NCI-H2227 treated with DMSO at 0.1 percent for 48 hours (cell line): Measurements from ENCODE around the gene APLP1.
A peak's percentile ranks its signal among the peaks of the same experiment; 100 is the strongest.
"Not testable (repeated sequence)": the region's sequence is repeated elsewhere in the genome, so short reads cannot be mapped to it uniquely, and the experiment has no call there.

Experiments
- DNase-seq: peaks from one replicate; lab custom pipeline; 2025; lab: John Stamatoyannopoulos, UW

APLP1 gene

GRCh38 chr19:35882114-35882832 lies 13.9 kb downstream of the APLP1 start:
- DNase-seq, result peak; percentile 99

GRCh38 chr19:35883882-35884281 lies 15.5 kb downstream of the APLP1 start:
- no peak for DNase-seq

GRCh38 chr19:35885225-35885738 lies 16.9 kb downstream of the APLP1 start:
- no peak for DNase-seq

- no peak for DNase-seq
These were observed 17.5 kb downstream of the APLP1 start for GRCh38 chr19:35885904-35886303.

- DNase-seq, result no peak
These were observed 18.8 kb downstream of the APLP1 start for GRCh38 chr19:35887197-35887596.

GRCh38 chr19:35888398-35888797 lies 20.0 kb downstream of the APLP1 start:
- DNase-seq, result no peak

GRCh38 chr19:35889370-35890112 lies 21.2 kb downstream of the APLP1 start:
- no peak for DNase-seq

- DNase-seq, result no peak
These were observed 21.8 kb downstream of the APLP1 start for GRCh38 chr19:35890113-35890650.

GRCh38 chr19:35891819-35892218 lies 23.4 kb downstream of the APLP1 start:
- not testable (repeated sequence) for DNase-seq

- no peak for DNase-seq
These were observed 26.0 kb downstream of the APLP1 start for GRCh38 chr19:35894342-35894741.

- no peak for DNase-seq
These were observed 27.7 kb downstream of the APLP1 start for GRCh38 chr19:35895911-35896642.

GRCh38 chr19:35896643-35897040 lies 28.3 kb downstream of the APLP1 start:
- DNase-seq, result no peak

GRCh38 chr19:35897706-35898451 lies 29.5 kb downstream of the APLP1 start:
- DNase-seq, result no peak

GRCh38 chr19:35898499-35898809 lies 30.1 kb downstream of the APLP1 start:
- no peak for DNase-seq

- peak; percentile 98 for DNase-seq
These were observed 31.3 kb downstream of the APLP1 start for GRCh38 chr19:35899547-35900214.

GRCh38 chr19:35901055-35901644 lies 32.8 kb downstream of the APLP1 start:
- DNase-seq, result no peak

- DNase-seq, result no peak
These were observed 33.7 kb downstream of the APLP1 start, which contains the start of gene HCST for GRCh38 chr19:35901854-35902661. Gene HCST (plus strand): TSS chr19:35902529. CDS start chr19:35902594, 65 bp downstream.

- DNase-seq, result no peak
These were observed 34.6 kb downstream of the APLP1 start for GRCh38 chr19:35902870-35903475.

GRCh38 chr19:35903550-35904179 lies 35.3 kb downstream of the APLP1 start:
- peak; percentile 86 for DNase-seq
